Measurements from ENCODE around the gene SUV39H2. TPM values are rescaled to one million over a fixed set of nuclear protein-coding genes. Genes with fewer than 3 reads are reported as not detected.

The SUV39H2 gene
- polyA plus RNA-seq, 1 donor from 2014 or later = 19.4 TPM

DNA sequence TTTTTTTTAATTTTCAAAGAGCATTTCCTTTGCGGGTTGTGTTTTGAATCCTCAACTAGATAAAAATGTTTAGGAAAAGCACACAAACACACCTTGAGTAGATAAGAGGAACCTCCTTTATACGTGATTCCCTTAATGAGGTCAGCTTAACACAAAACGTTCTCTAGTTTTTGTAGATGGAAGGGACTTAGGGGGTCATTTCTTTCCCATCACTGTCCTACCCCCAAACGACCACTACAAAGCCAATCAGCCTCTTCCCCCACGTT is 1.2 kb downstream of the SUV39H2 start:
- TF ChIP-seq RAD21 (conservative IDR thresholded peaks at IDR 0.05) = no peak
- no peak for TF ChIP-seq MXI1 (conservative IDR thresholded peaks at IDR 0.05; ENCODE audit: poor library complexity, severe bottlenecking)
- no peak for TF ChIP-seq TAF1 (IDR thresholded peaks at IDR 0.05; ENCODE audit: low read depth)
- TF ChIP-seq POLR2AphosphoS5 (IDR thresholded peaks at IDR 0.05) = no peak
- peak overlapping the region; percentile 90 for H3K4me3 ChIP-seq (ENCODE audit: low read length)
- no peaks in the 10 kb centered on the region for H3K9me3 ChIP-seq (ENCODE audit: low read length)
- peaks cover 63% of the 10 kb centered on the region for H3K79me2 ChIP-seq (replicated peaks; ENCODE audit: insufficient read depth, low read length)
- H2AFZ ChIP-seq (ENCODE audit: low read depth, low read length) = no peak overlapping the region
- no peaks in the 10 kb centered on the region for H3F3A ChIP-seq (ENCODE audit: insufficient read depth, low read length, poor library complexity, severe bottlenecking)
- H3K27ac ChIP-seq (ENCODE audit: low read length) = no peak overlapping the region
- H3K9me2 ChIP-seq (ENCODE audit: insufficient read depth, low read length) = no peaks in the 10 kb centered on the region
- H3K4me2 ChIP-seq (ENCODE audit: low read length) = peak overlapping the region; percentile 74
- no peaks in the 10 kb centered on the region for H3K27me3 ChIP-seq (ENCODE audit: insufficient read depth, low read depth, low read length)
- H3K9ac ChIP-seq (ENCODE audit: low read length) = peak overlapping the region; percentile 94
- H4K20me1 ChIP-seq (ENCODE audit: insufficient read depth) = no peaks in the 10 kb centered on the region
- no peaks in the 10 kb centered on the region for H3K36me3 ChIP-seq (ENCODE audit: insufficient read depth, low read length)

DNA sequence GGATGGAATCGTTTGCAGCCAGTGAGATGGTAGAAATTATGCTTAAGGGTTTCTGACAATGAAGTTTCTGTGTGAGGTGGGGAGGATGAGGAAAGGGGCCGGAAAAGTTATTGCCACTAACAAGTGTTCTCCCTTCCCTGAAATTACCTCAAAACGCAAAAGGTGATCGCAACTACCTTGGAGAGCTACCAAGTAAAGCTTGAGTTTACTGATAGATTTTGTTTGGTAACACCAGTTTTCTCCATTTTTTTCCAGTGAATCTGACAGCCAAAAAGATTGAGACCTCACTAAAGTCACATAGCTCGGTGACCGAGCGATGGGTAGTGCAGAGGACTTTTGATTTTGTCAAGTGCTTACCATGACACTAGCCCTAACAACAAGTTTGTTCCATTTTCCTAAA is 1.6 kb downstream of the SUV39H2 start:
- Histone ChIP-seq H3K27ac (ENCODE audit: low read length) (no peak overlapping the region), H3K79me2 (replicated peaks; ENCODE audit: insufficient read depth, low read length) (peaks cover 67% of the 10 kb centered on the region), H3K9me2 (ENCODE audit: insufficient read depth, low read length) (no peaks in the 10 kb centered on the region), H3K9ac (ENCODE audit: low read length) (peak overlapping the region; percentile 94), H3K27me3 (ENCODE audit: insufficient read depth, low read depth, low read length) (no peaks in the 10 kb centered on the region), H3K4me3 (ENCODE audit: low read length) (peak overlapping the region; percentile 90), H3F3A (ENCODE audit: insufficient read depth, low read length, poor library complexity, severe bottlenecking) (no peaks in the 10 kb centered on the region), H3K9me3 (ENCODE audit: low read length) (no peaks in the 10 kb centered on the region), H3K36me3 (ENCODE audit: insufficient read depth, low read length) (no peaks in the 10 kb centered on the region), H2AFZ (ENCODE audit: low read depth, low read length) (no peak overlapping the region), H4K20me1 (ENCODE audit: insufficient read depth) (no peaks in the 10 kb centered on the region), H3K4me2 (ENCODE audit: low read length) (peak overlapping the region; percentile 74)
- no peak for TF ChIP-seq SMC3 (conservative IDR thresholded peaks at IDR 0.05; ENCODE audit: poor library complexity)
- TF ChIP-seq EP300 (conservative IDR thresholded peaks at IDR 0.05; ENCODE audit: poor library complexity, severe bottlenecking) = no peak
- no peak for TF ChIP-seq MXI1 (conservative IDR thresholded peaks at IDR 0.05; ENCODE audit: poor library complexity, severe bottlenecking)
- no peak for TF ChIP-seq TAF1 (IDR thresholded peaks at IDR 0.05; ENCODE audit: low read depth)
- TF ChIP-seq, protein P1, sequence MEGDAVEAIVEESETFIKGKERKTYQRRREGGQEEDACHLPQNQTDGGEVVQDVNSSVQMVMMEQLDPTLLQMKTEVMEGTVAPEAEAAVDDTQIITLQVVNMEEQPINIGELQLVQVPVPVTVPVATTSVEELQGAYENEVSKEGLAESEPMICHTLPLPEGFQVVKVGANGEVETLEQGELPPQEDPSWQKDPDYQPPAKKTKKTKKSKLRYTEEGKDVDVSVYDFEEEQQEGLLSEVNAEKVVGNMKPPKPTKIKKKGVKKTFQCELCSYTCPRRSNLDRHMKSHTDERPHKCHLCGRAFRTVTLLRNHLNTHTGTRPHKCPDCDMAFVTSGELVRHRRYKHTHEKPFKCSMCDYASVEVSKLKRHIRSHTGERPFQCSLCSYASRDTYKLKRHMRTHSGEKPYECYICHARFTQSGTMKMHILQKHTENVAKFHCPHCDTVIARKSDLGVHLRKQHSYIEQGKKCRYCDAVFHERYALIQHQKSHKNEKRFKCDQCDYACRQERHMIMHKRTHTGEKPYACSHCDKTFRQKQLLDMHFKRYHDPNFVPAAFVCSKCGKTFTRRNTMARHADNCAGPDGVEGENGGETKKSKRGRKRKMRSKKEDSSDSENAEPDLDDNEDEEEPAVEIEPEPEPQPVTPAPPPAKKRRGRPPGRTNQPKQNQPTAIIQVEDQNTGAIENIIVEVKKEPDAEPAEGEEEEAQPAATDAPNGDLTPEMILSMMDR (IDR thresholded peaks at IDR 0.05; ENCODE audit: poor library complexity, severe bottlenecking) = no peak
- no peak for TF ChIP-seq POLR2AphosphoS5 (IDR thresholded peaks at IDR 0.05)
- TF ChIP-seq, protein P2, sequence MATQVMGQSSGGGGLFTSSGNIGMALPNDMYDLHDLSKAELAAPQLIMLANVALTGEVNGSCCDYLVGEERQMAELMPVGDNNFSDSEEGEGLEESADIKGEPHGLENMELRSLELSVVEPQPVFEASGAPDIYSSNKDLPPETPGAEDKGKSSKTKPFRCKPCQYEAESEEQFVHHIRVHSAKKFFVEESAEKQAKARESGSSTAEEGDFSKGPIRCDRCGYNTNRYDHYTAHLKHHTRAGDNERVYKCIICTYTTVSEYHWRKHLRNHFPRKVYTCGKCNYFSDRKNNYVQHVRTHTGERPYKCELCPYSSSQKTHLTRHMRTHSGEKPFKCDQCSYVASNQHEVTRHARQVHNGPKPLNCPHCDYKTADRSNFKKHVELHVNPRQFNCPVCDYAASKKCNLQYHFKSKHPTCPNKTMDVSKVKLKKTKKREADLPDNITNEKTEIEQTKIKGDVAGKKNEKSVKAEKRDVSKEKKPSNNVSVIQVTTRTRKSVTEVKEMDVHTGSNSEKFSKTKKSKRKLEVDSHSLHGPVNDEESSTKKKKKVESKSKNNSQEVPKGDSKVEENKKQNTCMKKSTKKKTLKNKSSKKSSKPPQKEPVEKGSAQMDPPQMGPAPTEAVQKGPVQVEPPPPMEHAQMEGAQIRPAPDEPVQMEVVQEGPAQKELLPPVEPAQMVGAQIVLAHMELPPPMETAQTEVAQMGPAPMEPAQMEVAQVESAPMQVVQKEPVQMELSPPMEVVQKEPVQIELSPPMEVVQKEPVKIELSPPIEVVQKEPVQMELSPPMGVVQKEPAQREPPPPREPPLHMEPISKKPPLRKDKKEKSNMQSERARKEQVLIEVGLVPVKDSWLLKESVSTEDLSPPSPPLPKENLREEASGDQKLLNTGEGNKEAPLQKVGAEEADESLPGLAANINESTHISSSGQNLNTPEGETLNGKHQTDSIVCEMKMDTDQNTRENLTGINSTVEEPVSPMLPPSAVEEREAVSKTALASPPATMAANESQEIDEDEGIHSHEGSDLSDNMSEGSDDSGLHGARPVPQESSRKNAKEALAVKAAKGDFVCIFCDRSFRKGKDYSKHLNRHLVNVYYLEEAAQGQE (IDR thresholded peaks at IDR 0.05; ENCODE audit: borderline replicate concordance) = no peak
- TF ChIP-seq EZH2 (IDR thresholded peaks at IDR 0.05; ENCODE audit: borderline replicate concordance, insufficient read depth, low read length, poor library complexity, severe bottlenecking) = no peak

DNA sequence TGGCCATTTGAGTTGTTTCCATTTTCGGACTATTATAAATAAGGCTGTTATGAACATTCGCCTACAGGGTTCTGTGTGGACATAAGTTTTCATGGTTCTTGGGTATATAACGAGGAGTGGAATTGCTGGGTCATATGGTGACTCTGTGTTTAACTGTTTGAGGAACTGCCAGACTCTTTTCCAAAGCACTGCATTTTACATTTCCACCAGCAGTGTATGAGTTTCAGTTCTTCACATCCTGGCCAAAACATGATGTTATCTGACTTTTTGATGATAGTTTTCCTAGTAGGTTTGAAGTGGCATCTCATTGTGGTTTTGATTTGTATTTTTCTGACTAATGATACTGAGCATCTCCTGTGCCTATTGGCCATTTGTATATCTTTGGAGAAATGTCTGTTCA is 5.4 kb downstream of the SUV39H2 start:
- Histone ChIP-seq H3K27ac (ENCODE audit: low read length) (no peak overlapping the region), H3K4me3 (ENCODE audit: low read length) (no peak overlapping the region), H4K20me1 (ENCODE audit: insufficient read depth) (no peaks in the 10 kb centered on the region), H3K9me3 (ENCODE audit: low read length) (no peaks in the 10 kb centered on the region), H3F3A (ENCODE audit: insufficient read depth, low read length, poor library complexity, severe bottlenecking) (no peaks in the 10 kb centered on the region), H3K27me3 (ENCODE audit: insufficient read depth, low read depth, low read length) (no peaks in the 10 kb centered on the region), H3K4me2 (ENCODE audit: low read length) (no peak overlapping the region), H3K9me2 (ENCODE audit: insufficient read depth, low read length) (no peaks in the 10 kb centered on the region), H2AFZ (ENCODE audit: low read depth, low read length) (no peak overlapping the region), H3K36me3 (ENCODE audit: insufficient read depth, low read length) (no peaks in the 10 kb centered on the region), H3K9ac (ENCODE audit: low read length) (no peak overlapping the region), H3K79me2 (replicated peaks; ENCODE audit: insufficient read depth, low read length) (peaks cover 91% of the 10 kb centered on the region)
- TF ChIP-seq, protein P2 (IDR thresholded peaks at IDR 0.05; ENCODE audit: borderline replicate concordance) = no peak
- TF ChIP-seq MXI1 (conservative IDR thresholded peaks at IDR 0.05; ENCODE audit: poor library complexity, severe bottlenecking) = no peak
- TF ChIP-seq POLR2AphosphoS5 (IDR thresholded peaks at IDR 0.05) = no peak

All from neural cell (in vitro differentiated cells).